Nephron (organoid): ENCODE data around the gene EXOC5.
"Not testable (repeated sequence)": the region's sequence is repeated elsewhere in the genome, so short reads cannot be mapped to it uniquely, and the experiment has no call there.

Source experiments
- H3K27ac Mint-ChIP-seq, 3 experiments: 2 replicates each; pipeline ENCODE4 v1.8.0; 2020; ENCODE audit warnings: mixed read lengths in 3 of 3, mild to moderate bottlenecking in 2 of 3, moderate library complexity in 1 of 3
- H3K27me3 Mint-ChIP-seq: 2 replicates; pipeline ENCODE4 v1.8.0; 2021; ENCODE audit warnings: low read depth, mild to moderate bottlenecking, moderate library complexity, mixed read lengths
- H3K36me3 Mint-ChIP-seq: 2 replicates; pipeline ENCODE4 v1.8.0; 2020; ENCODE audit warnings: low read depth, mixed read lengths
- H3K4me1 Mint-ChIP-seq: 2 replicates; pipeline ENCODE4 v1.8.0; 2020; ENCODE audit warnings: mixed read lengths
- H3K4me3 Mint-ChIP-seq, 3 experiments: 2 replicates each; pipeline ENCODE4 v1.8.0; 2020; ENCODE audit warnings: mild to moderate bottlenecking in 3 of 3, mixed read lengths in 3 of 3, moderate library complexity in 2 of 3
- H3K9me3 Mint-ChIP-seq: 2 replicates; pipeline ENCODE4 v1.8.0; 2020; ENCODE audit warnings: mixed read lengths
- CTCF ChIP-seq, 3 experiments: fragments of 200-600 bp; sonication (generic); IDR thresholded peaks; one replicate each; pipeline ENCODE4 v1.5.0; 2021; ENCODE audit warnings: antibody characterized with exemption in 3 of 3; ENCODE audit not compliant: unreplicated experiment in 3 of 3

Gene EXOC5

GRCh38 chr14:57262117-57262516 lies 6.6 kb downstream of the EXOC5 start:
- Mint-ChIP-seq H3K36me3 (peaks cover 28% of the 10 kb centered on the region), H3K27ac (no peak overlapping the region), H3K9me3 (peaks cover 5% of the 10 kb centered on the region), H3K4me1 (peaks cover 15% of the 10 kb centered on the region), H3K4me3 (no peak overlapping the region), H3K27me3 (no peaks in the 10 kb centered on the region)
- no peak for TF ChIP-seq CTCF (IDR thresholded peaks at IDR 0.05; ENCODE audit: unreplicated experiment in 3 of 3)

- Mint-ChIP-seq H3K27me3 (no peaks in the 10 kb centered on the region), H3K4me1 (peaks cover 10% of the 10 kb centered on the region), H3K27ac (no peak overlapping the region), H3K4me3 (no peak overlapping the region), H3K9me3 (peaks cover 5% of the 10 kb centered on the region), H3K36me3 (peaks cover 32% of the 10 kb centered on the region)
- TF ChIP-seq CTCF (IDR thresholded peaks at IDR 0.05; ENCODE audit: unreplicated experiment in 3 of 3), result no peak
Observed at GRCh38 chr14:57261604-57262003, 7.1 kb downstream of the EXOC5 start.

GRCh38 chr14:57259672-57260071 lies 9.0 kb downstream of the EXOC5 start:
- Mint-ChIP-seq H3K4me1 (no peaks in the 10 kb centered on the region), H3K27ac (no peak overlapping the region), H3K27me3 (no peaks in the 10 kb centered on the region), H3K4me3 (no peak overlapping the region), H3K36me3 (peaks cover 40% of the 10 kb centered on the region), H3K9me3 (peaks cover 5% of the 10 kb centered on the region)
- no peak for TF ChIP-seq CTCF (IDR thresholded peaks at IDR 0.05; ENCODE audit: unreplicated experiment in 3 of 3)

GRCh38 chr14:57258221-57258620 lies 10.5 kb downstream of the EXOC5 start:
- H3K36me3 Mint-ChIP-seq, result peaks cover 43% of the 10 kb centered on the region
- not testable (repeated sequence) for H3K4me1 Mint-ChIP-seq, H3K27me3 Mint-ChIP-seq, H3K9me3 Mint-ChIP-seq, H3K4me3 Mint-ChIP-seq, H3K27ac Mint-ChIP-seq

GRCh38 chr14:57254884-57255283 lies 13.8 kb downstream of the EXOC5 start:
- Mint-ChIP-seq H3K27ac (no peak overlapping the region), H3K9me3 (peaks cover 5% of the 10 kb centered on the region), H3K27me3 (no peaks in the 10 kb centered on the region), H3K36me3 (peaks cover 45% of the 10 kb centered on the region), H3K4me1 (no peaks in the 10 kb centered on the region), H3K4me3 (no peak overlapping the region)
- no peak for TF ChIP-seq CTCF (IDR thresholded peaks at IDR 0.05; ENCODE audit: unreplicated experiment in 3 of 3)

GRCh38 chr14:57246933-57247657 lies 21.6 kb downstream of the EXOC5 start:
- Mint-ChIP-seq H3K4me1 (no peaks in the 10 kb centered on the region), H3K36me3 (peaks cover 18% of the 10 kb centered on the region), H3K9me3 (no peaks in the 10 kb centered on the region), H3K27me3 (no peaks in the 10 kb centered on the region), H3K4me3 (no peak overlapping the region), H3K27ac (no peak overlapping the region)
- no peak for TF ChIP-seq CTCF (IDR thresholded peaks at IDR 0.05; ENCODE audit: unreplicated experiment in 3 of 3)
